MM.1S (cell line): ENCODE data around the gene GFOD1.
"Not testable (repeated sequence)": the region's sequence is repeated elsewhere in the genome, so short reads cannot be mapped to it uniquely, and the experiment has no call there.

Experiments
- DNase-seq: peaks from one replicate; pipeline ENCODE4 v3.0.0-alpha.2; 2015
- H2AFZ ChIP-seq: fragments of 300-600 bp; sonication (generic); 2 replicates; pipeline ENCODE4 v1.6.0; 2016; ENCODE audit warnings: antibody characterized with exemption, low read length
- H3F3A ChIP-seq: fragments of 300-600 bp; sonication (generic); 2 replicates; pipeline ENCODE4 v1.6.1; 2016; ENCODE audit warnings: mild to moderate bottlenecking, antibody characterized with exemption, low read length, moderate library complexity, mixed read lengths; ENCODE audit not compliant: insufficient read depth
- H3K27ac ChIP-seq: fragments of 300-600 bp; sonication (generic); 2 replicates; pipeline ENCODE4 v1.5.1; 2016; ENCODE audit warnings: mild to moderate bottlenecking, low read length
- H3K27me3 ChIP-seq: fragments of 300-600 bp; sonication (generic); replicated peaks from 2 replicates; pipeline ENCODE4 v1.6.0; 2016; ENCODE audit warnings: low read length; ENCODE audit not compliant: insufficient read depth
- H3K36me3 ChIP-seq: fragments of 300-600 bp; sonication (generic); replicated peaks from 2 replicates; pipeline ENCODE4 v1.6.1; 2016; ENCODE audit warnings: mild to moderate bottlenecking, low read length, mixed read lengths; ENCODE audit not compliant: insufficient read depth
- H3K4me1 ChIP-seq: fragments of 300-600 bp; sonication (generic); 2 replicates; pipeline ENCODE4 v1.6.1; 2016; ENCODE audit warnings: low read length, mixed read lengths
- H3K4me2 ChIP-seq: fragments of 300-600 bp; sonication (generic); 2 replicates; pipeline ENCODE4 v1.6.0; 2016; ENCODE audit warnings: low read depth, low read length
- H3K4me3 ChIP-seq: fragments of 300-600 bp; sonication (generic); 2 replicates; pipeline ENCODE4 v1.5.1; 2016; ENCODE audit warnings: low read length, mixed read lengths
- H3K79me2 ChIP-seq: fragments of 300-600 bp; sonication (generic); 2 replicates; pipeline ENCODE4 v1.6.1; 2016; ENCODE audit warnings: mixed run types, low read length, mixed read lengths
- H3K9ac ChIP-seq: fragments of 300-600 bp; sonication (generic); 2 replicates; pipeline ENCODE4 v1.6.1; 2016; ENCODE audit warnings: low read length, mixed read lengths
- H3K9me2 ChIP-seq: fragments of 300-600 bp; sonication (generic); replicated peaks from 2 replicates; pipeline ENCODE4 v1.6.1; 2016; ENCODE audit warnings: mild to moderate bottlenecking, low read length, mixed read lengths; ENCODE audit not compliant: insufficient read depth
- H3K9me3 ChIP-seq: fragments of 300-600 bp; sonication (generic); replicated peaks from 2 replicates; pipeline ENCODE4 v1.6.1; 2016; ENCODE audit warnings: mild to moderate bottlenecking, low read length, mixed read lengths; ENCODE audit not compliant: insufficient read depth
- H4K20me1 ChIP-seq: fragments of 300-600 bp; sonication (generic); 2 replicates; pipeline ENCODE4 v1.6.1; 2016; ENCODE audit warnings: mild to moderate bottlenecking, low read length, moderate library complexity, mixed read lengths; ENCODE audit not compliant: insufficient read depth
- EZH2 ChIP-seq: fragments of 300-600 bp; sonication (generic); optimal IDR thresholded peaks from 2 replicates; pipeline ENCODE3; 2017; ENCODE audit warnings: low read depth, mild to moderate bottlenecking, antibody characterized with exemption, low read length, mixed read lengths
- EZH2phosphoT487 ChIP-seq: fragments of 300-600 bp; sonication (generic); IDR thresholded peaks from 2 replicates; pipeline ENCODE4 v1.6.1; 2018; ENCODE audit warnings: antibody characterized with exemption, low read length
- TF ChIP-seq, protein P1 (sequence below): fragments of 300-600 bp; sonication (generic); IDR thresholded peaks from 2 replicates; pipeline ENCODE4 v1.5.1; 2016; ENCODE audit warnings: antibody characterized with exemption, low read length, mixed read lengths

The GFOD1 gene

DNA sequence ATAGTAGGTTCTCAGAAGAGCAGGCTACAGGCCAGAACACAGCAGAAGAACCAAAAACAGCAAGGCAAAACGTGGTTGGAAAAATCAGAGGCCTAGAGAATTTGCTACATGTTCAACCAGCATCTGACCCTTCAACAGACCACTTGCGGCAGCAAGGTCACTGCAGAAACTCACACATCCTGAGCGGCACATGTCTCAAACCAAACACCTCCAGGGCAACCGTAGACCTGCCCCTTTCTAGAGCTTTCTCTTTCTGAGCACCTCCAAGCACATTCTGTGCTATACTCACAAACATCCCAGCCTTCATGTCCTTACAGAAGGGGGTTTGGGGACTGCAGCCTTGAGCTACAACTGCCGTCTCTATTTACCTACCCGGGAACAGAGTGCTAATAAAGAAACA is 52.6 kb downstream of the GFOD1 start:
- no peak for TF ChIP-seq EZH2phosphoT487
- TF ChIP-seq EZH2: no peak
- TF ChIP-seq, protein P1, sequence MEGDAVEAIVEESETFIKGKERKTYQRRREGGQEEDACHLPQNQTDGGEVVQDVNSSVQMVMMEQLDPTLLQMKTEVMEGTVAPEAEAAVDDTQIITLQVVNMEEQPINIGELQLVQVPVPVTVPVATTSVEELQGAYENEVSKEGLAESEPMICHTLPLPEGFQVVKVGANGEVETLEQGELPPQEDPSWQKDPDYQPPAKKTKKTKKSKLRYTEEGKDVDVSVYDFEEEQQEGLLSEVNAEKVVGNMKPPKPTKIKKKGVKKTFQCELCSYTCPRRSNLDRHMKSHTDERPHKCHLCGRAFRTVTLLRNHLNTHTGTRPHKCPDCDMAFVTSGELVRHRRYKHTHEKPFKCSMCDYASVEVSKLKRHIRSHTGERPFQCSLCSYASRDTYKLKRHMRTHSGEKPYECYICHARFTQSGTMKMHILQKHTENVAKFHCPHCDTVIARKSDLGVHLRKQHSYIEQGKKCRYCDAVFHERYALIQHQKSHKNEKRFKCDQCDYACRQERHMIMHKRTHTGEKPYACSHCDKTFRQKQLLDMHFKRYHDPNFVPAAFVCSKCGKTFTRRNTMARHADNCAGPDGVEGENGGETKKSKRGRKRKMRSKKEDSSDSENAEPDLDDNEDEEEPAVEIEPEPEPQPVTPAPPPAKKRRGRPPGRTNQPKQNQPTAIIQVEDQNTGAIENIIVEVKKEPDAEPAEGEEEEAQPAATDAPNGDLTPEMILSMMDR: no peak

DNA sequence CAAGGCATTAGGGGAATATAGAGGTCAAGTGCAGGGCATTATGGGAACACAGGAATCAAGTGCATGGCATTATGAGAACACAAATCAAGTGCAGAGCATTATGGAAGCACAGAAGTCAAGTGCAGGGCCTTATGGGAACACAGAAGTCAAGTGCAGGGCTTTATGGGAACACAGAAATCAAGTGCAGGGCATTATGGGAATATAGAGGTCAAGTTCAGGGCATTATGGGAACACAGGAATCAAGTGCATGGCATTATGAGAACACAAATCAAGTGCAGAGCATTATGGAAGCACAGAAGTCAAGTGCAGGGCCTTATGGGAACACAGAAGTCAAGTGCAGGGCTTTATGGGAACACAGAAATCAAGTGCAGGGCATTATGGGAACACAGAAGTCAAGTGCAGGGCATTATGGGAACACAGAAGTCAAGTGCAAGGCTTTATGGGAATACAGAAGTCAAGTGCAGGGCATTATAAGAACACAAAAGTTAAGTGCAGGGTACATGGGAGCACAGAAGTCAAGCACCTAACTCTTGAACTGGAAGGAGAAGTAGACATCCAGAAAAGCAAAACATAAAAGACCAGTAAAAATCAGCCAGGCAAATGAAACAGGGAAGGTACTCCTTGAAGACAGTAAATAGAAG is 53.1 kb downstream of the GFOD1 start:
- not testable (repeated sequence) for H3K4me2 ChIP-seq, H3K27ac ChIP-seq, DNase-seq, H3K9me2 ChIP-seq, H3K79me2 ChIP-seq, H3K36me3 ChIP-seq, H3K9me3 ChIP-seq, H3K9ac ChIP-seq, H3K27me3 ChIP-seq, H3K4me3 ChIP-seq, H2AFZ ChIP-seq, H4K20me1 ChIP-seq, H3F3A ChIP-seq
- H3K4me1 ChIP-seq: peaks cover 13% of the 10 kb centered on the region

More for the DNA sequence above, 52.6 kb downstream of the GFOD1 start:
- Histone ChIP-seq H3K4me2 (no peak overlapping the region), H3K9me2 (no peaks in the 10 kb centered on the region), H3K4me3 (no peak overlapping the region), H4K20me1 (no peaks in the 10 kb centered on the region), H3K4me1 (peaks cover 13% of the 10 kb centered on the region), H3K36me3 (no peaks in the 10 kb centered on the region), H2AFZ (no peak overlapping the region), H3K27me3 (no peaks in the 10 kb centered on the region), H3K9ac (no peak overlapping the region), H3K9me3 (no peaks in the 10 kb centered on the region), H3K79me2 (no peaks in the 10 kb centered on the region), H3K27ac (no peak overlapping the region), H3F3A (no peaks in the 10 kb centered on the region)
- no peak for DNase-seq

DNA sequence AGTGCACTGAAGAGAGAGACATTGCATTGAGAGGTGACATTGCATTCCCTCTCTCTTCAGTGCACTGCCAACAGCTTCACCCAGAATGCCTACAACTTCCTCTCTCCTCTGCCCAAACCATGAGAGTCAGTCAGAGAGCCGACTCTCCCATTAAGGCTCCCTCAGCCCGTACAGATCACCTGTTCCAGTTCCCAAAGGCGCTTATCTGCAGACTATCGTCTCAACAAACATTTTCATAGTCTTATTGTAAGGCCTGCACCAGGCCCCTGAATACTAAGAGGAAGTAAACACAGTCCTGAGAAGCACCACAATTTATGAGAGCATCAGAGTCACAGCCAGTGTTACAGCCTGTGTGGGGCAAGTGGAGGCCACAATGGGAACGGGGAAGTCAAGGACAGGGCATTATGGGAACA is 53.7 kb downstream of the GFOD1 start:
- DNase-seq: no peak
- H3K27me3 ChIP-seq: no peaks in the 10 kb centered on the region
- peaks cover 16% of the 10 kb centered on the region for H3K4me1 ChIP-seq
- H2AFZ ChIP-seq: no peak overlapping the region
- H3K36me3 ChIP-seq: no peaks in the 10 kb centered on the region
- no peaks in the 10 kb centered on the region for H3K79me2 ChIP-seq
- H3K9me2 ChIP-seq: no peaks in the 10 kb centered on the region
- no peak overlapping the region for H3K9ac ChIP-seq
- H3K27ac ChIP-seq: no peak overlapping the region
- H4K20me1 ChIP-seq: no peaks in the 10 kb centered on the region
- H3K4me3 ChIP-seq: no peak overlapping the region
- H3K9me3 ChIP-seq: no peaks in the 10 kb centered on the region
- no peak overlapping the region for H3K4me2 ChIP-seq
- H3F3A ChIP-seq: 0 out of 2 replicates have a peak, but pooled peaks cover 1% of the 10 kb centered on the region
- TF ChIP-seq EZH2 (no peak), EZH2phosphoT487 (no peak)
- TF ChIP-seq, protein P1: no peak

DNA sequence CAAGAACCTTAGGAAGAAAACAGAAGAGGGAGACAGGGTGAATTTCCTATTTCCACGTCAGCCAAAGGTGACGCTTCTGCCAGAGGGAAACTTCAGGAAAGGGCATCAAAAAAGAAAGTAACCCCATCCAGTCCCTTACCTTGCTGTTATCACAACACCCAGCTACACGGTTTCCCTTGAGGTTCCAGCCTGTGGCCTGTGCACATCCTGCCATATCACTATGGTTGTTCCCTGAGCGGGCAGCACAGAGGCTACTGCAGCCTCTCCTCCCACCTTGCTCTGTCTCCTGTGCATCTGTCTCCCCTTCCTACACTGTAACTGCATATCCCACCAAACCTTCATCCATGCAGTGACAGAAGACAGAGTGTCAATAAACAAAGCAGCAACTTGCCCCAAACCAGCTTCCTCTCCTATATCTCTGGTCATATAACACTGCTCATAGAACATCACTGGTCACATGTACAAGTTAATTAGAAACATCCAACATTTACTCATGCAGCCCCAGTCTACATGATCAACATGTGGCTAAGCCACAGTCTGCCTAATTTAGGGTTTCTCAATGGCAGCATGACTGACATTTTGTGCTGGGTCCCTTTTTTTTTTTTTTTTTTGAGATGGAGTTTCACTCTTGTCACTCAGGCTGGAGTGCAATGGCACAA is 54.7 kb downstream of the GFOD1 start:
- Histone ChIP-seq H3K9me3 (no peaks in the 10 kb centered on the region), H3F3A (0 out of 2 replicates have a peak, but pooled peaks cover 6% of the 10 kb centered on the region), H3K27me3 (no peaks in the 10 kb centered on the region), H3K4me2 (no peak overlapping the region), H3K36me3 (no peaks in the 10 kb centered on the region), H3K9ac (no peak overlapping the region), H2AFZ (no peak overlapping the region), H4K20me1 (no peaks in the 10 kb centered on the region), H3K79me2 (no peaks in the 10 kb centered on the region), H3K27ac (no peak overlapping the region), H3K4me3 (no peak overlapping the region), H3K4me1 (peaks cover 23% of the 10 kb centered on the region), H3K9me2 (no peaks in the 10 kb centered on the region)
- no peak for DNase-seq
- TF ChIP-seq, protein P1: no peak
- TF ChIP-seq EZH2 (no peak), EZH2phosphoT487 (no peak)
